NCI-H82 (cell line): Measurements from ENCODE around the gene PRKCI.
A peak's percentile ranks its signal among the peaks of the same experiment; 100 is the strongest.
"Not testable (repeated sequence)": the region's sequence is repeated elsewhere in the genome, so short reads cannot be mapped to it uniquely, and the experiment has no call there.

Experiments
- DNase-seq: peaks from one replicate; lab custom pipeline; 2025; lab: John Stamatoyannopoulos, UW

The PRKCI gene

DNA sequence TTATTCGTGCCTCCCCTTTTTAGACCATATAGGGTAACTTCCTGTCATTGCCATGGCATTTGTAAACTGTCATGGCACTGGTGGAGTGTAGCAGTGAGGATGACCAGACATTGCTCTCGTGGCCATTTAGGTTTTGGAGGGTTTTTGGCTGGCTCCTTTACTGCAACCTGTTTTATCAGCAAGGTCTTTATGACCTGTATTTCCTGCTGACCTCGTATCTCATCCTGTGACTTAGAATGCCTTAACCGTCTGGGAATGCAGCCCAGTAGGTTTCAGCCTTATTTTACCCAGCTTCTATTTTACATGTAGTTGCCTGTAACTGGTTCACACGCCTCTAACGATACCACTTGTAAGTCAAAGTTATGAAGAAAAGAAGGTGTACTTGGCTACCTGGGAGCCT is 121.6 kb downstream of the PRKCI start:
- not testable (repeated sequence) for DNase-seq

DNA sequence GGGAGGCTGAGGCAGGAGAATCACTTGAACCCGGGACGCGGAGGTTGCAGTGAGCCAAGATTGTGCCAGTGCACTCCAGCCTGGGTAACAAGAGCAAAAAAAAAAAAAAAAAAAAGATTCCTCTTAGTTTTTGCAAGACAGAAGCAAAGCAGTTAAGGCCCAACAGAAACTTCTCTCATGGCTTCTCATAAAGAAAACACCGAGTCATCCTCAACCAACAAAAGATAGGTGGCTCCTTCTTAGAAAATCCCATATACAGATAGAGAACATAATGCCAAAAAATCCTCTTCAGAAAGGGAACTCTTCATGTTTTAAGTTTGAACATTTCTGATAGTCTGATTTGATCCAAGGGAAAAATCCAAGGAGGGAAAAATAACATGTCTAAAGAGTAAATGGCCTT is 122.7 kb downstream of the PRKCI start:
- DNase-seq: no peak

DNA sequence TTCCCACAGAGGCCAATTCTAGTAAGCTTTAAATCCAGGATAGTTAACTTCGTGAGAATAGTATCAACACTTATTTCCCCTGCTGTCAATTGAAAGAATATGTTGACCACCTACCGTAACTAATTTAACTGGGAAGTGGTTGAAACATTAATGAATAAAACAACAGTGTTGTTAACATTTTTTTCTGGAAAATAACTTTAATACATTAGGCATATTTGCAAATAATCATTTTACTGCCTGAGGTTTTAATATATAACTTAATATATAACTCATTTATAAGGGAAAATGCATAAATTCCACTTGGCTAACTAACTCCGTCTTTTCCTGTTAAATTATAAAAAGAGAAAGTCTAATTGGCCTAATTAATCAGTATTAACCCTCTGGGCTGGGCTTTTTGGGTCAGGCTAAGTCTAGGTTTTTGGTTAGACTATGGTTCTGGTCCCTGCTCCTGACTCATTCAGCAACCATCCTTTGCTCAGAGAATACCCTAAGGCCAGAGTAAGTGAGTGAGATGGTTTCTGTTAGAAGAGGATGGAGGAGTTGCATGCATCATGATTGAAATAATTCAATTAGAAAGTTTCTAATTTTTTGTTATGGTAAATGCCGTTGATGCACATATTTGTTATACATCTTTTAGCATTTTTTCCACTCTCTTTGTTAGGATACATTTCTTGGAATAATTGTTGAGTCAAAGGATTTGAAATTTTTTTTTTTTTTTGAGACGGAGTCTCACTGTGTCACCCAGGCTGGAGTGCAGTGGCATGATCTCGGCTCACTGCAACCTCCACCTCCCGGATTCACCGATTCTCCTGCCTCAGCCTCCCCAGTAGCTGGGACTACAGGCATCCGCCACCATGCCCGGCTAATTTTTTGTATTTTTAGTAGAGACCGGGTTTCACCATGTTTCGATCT is 124.5 kb downstream of the PRKCI start:
- DNase-seq: no peak

DNA sequence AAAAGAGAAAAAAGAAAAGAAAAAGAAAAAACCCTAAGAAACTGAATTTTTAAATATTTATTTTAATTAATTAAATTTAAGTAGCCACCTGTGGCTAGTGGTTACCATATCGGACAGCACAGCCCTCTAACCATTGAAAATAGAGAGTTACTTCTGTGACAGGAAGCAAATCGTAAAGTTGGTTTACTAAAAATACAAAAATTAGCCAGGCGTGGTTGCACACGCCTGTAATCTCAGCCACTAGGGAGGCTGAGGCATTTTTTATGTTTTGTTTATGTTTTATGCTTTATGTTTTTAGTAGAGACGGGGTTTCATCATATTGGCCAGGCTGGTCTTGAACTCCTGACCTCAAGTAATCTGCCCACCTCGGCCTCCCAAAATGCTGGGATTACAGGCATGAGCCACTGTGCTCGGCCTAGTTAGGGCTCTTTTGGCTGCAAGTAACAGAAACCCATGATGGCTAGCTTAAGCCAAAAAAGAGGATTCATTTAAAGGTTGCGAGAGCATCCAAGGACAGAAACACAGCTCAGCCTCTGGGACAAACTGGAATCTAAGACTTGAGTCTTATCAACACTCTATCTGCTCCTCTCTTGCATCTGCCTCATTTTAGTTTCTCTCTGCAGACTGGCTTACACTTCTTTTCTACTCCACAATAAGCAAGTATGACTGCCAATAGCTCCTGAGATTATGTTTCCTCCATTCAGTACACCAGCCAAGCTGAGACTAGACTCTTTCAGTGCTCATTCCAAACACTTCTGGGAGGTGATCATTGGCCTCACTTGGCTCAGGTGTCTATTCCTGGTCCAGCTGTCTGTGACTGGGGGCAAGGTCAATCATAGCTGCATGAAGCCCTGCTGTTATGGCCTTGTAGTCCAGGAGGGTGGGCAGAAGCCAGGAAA is 128.5 kb downstream of the PRKCI start:
- DNase-seq: no peak

DNA sequence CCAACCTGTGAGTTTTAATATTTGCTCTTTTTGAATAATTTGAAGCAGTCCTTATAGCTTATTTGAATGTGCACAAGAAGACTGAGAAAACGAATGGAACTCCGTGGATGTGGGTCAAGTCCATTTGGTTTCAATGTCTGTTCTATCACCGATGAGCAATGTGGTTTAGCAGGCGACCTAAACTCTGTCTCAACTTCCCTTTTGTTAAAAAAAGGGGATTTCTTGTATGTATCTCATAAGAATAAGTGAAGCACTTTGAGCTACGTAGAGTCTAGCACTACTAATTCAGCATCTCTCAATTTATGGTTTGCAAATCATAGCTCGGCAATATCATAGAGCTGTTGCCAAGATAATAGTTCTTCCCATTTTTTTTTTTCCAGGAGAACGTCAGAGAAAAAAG is 130.7 kb downstream of the PRKCI start:
- DNase-seq: no peak

DNA sequence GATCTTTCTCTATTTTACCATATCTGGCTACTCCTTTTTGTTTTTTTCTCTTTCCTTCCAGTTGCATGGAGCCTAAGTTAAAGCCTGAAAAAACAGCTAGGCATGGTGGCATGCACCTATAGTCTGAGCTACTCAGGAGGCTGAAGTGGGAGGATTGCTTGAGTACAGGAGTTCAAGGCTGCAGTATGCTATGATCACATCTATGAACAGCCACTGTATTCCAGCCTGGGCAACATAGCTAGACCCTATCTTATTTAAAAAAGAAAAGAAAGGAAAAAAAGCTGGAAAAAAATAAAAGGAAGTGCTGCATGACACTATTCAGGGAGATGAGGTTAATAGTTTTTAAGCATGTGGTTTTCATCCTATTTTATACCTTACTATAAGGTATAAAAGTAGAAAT is 131.3 kb downstream of the PRKCI start:
- no peak for DNase-seq

DNA sequence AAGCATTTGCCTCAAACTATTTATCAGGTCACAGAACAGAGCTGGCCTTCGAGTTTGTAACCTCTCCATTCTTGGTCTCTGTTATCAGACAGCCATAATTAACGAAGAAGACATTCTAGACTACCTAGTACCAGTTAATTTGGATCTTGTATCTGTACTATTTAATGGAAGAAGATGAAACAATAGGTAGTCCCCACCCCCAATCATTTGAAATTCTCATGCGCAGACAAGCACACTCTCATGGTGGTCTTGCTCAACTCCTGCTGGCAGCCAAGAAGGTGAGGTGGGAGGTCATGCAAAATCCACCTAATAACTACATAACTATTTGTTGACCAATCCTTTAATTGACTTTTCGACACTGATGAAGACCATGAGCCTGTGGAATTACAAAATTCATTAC is 132.5 kb downstream of the PRKCI start:
- peak; percentile 21 for DNase-seq
